SKM-1 treated with dmso at 0.1 percent for 144 hours (cell line): Measurements from ENCODE around the gene CWC15.
A peak's percentile ranks its signal among the peaks of the same experiment; 100 is the strongest.
"Not testable (repeated sequence)": the region's sequence is repeated elsewhere in the genome, so short reads cannot be mapped to it uniquely, and the experiment has no call there.

Experiments used
- DNase-seq: peaks from one replicate; lab custom pipeline; 2025; ENCODE audit not compliant: unreplicated experiment; lab: John Stamatoyannopoulos, UW

The CWC15 gene

GRCh38 chr11:94956963-94957362 lies 16.4 kb downstream of the CWC15 start:
- no peak for DNase-seq

- no peak for DNase-seq
Observed at GRCh38 chr11:94954753-94955152, 18.6 kb downstream of the CWC15 start.

- peak; percentile 74 for DNase-seq
Observed at GRCh38 chr11:94948070-94948617, 25.2 kb downstream of the CWC15 start.

GRCh38 chr11:94946812-94947211 lies 26.5 kb downstream of the CWC15 start:
- no peak for DNase-seq

GRCh38 chr11:94941131-94941530 lies 32.2 kb downstream of the CWC15 start:
- DNase-seq, result no peak

GRCh38 chr11:94939346-94939745 lies 34.0 kb downstream of the CWC15 start:
- DNase-seq, result no peak

- no peak for DNase-seq
Observed at GRCh38 chr11:94938095-94939055, 35.0 kb downstream of the CWC15 start.

- DNase-seq, result no peak
Observed at GRCh38 chr11:94934846-94935245, 38.5 kb downstream of the CWC15 start.

- DNase-seq, result no peak
Observed at GRCh38 chr11:94934362-94934761, 39.0 kb downstream of the CWC15 start.

- no peak for DNase-seq
Observed at GRCh38 chr11:94933223-94934130, 39.9 kb downstream of the CWC15 start.

- no peak for DNase-seq
Observed at GRCh38 chr11:94932503-94932902, 40.9 kb downstream of the CWC15 start.

- DNase-seq, result not testable (repeated sequence)
Observed at GRCh38 chr11:94932072-94932471, 41.3 kb downstream of the CWC15 start.

- DNase-seq, result no peak
Observed at GRCh38 chr11:94928117-94928990, 45.0 kb downstream of the CWC15 start.

- DNase-seq, result peak; percentile 9
Observed at GRCh38 chr11:94926698-94927237, 46.6 kb downstream of the CWC15 start.

- DNase-seq, result no peak
Observed at GRCh38 chr11:94926271-94926625, 47.1 kb downstream of the CWC15 start.

- DNase-seq, result no peak
Observed at GRCh38 chr11:94925422-94926270, 47.7 kb downstream of the CWC15 start.

GRCh38 chr11:94924612-94925011 lies 48.7 kb downstream of the CWC15 start:
- no peak for DNase-seq

GRCh38 chr11:94924171-94924572 lies 49.2 kb downstream of the CWC15 start:
- no peak for DNase-seq

GRCh38 chr11:94923004-94923334 lies 50.4 kb downstream of the CWC15 start:
- DNase-seq, result no peak
